Measurements from ENCODE around the gene PRR16.

DNA sequence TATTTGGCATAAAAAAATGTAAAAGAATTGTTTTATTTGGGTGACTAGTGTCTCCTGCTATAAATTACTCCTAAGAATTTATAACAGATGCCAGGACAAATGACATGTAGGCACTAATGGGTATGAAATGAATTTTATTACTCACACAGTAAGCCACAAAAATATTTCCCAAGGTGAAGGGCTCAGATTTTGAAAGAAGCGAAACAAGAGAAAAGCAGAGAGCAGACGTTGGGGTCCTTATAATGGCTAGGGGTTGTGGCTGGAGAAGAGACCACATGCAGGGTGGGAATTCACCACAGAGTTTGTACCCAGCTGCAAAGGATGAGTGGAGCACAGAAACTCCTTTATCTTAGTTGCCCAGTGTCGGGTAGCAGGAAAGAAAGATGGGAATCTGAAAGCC lies 45.0 kb upstream of the PRR16 start:
- TF ChIP-seq, protein P1, sequence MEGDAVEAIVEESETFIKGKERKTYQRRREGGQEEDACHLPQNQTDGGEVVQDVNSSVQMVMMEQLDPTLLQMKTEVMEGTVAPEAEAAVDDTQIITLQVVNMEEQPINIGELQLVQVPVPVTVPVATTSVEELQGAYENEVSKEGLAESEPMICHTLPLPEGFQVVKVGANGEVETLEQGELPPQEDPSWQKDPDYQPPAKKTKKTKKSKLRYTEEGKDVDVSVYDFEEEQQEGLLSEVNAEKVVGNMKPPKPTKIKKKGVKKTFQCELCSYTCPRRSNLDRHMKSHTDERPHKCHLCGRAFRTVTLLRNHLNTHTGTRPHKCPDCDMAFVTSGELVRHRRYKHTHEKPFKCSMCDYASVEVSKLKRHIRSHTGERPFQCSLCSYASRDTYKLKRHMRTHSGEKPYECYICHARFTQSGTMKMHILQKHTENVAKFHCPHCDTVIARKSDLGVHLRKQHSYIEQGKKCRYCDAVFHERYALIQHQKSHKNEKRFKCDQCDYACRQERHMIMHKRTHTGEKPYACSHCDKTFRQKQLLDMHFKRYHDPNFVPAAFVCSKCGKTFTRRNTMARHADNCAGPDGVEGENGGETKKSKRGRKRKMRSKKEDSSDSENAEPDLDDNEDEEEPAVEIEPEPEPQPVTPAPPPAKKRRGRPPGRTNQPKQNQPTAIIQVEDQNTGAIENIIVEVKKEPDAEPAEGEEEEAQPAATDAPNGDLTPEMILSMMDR (IDR thresholded peaks at IDR 0.05; ENCODE audit: insufficient read depth, low read length, poor library complexity, severe bottlenecking) = no peak
- TF ChIP-seq EZH2phosphoT487 (conservative IDR thresholded peaks at IDR 0.05; ENCODE audit: low read length) = no peak
